GM12878 (cell line): ENCODE measurements around the gene SUSD6. TPM values are rescaled to one million over a fixed set of nuclear protein-coding genes. Genes with fewer than 3 reads are reported as not detected.

Experiments used
- ATAC-seq: fragments of 200-7000 bp; cut with Tn5 transposase; 3 replicates; pipeline ENCODE4 v1.9.1; 2020; ENCODE audit warnings: mild to moderate bottlenecking, moderate library complexity
- BruUV-seq: library from RNA; stranded (reverse); fragments of 400-500 nt; replicated peaks from 2 replicates; lab custom pipeline; 2021; lab: Mats Ljungman, UMichigan
- CTCF ChIA-PET: fragments of 300-600 bp; sonication (Branson Sonifier 250); formaldehyde crosslinking; extraction: SDS; loops from one replicate; lab custom pipeline; 2021; ENCODE audit warnings: inconsistent platforms; lab: Yijun Ruan, JAX
- POLR2A ChIA-PET: fragments of 350-600 bp; formaldehyde crosslinking; extraction: SDS; loops from one replicate; lab custom pipeline; 2021; ENCODE audit warnings: inconsistent platforms; lab: Charles Lee
- RAD21 ChIA-PET: fragments of 300-600 bp; sonication (Branson Sonifier 250); formaldehyde crosslinking; loops from one replicate; lab custom pipeline; 2023; ENCODE audit warnings: antibody characterized with exemption; ENCODE audit not compliant: unreplicated experiment; lab: Charles Lee
- SMC1A ChIA-PET: fragments of 300-600 bp; sonication (Branson Sonifier 250); formaldehyde crosslinking; loops from one replicate; lab custom pipeline; 2023; ENCODE audit not compliant: unreplicated experiment, uncharacterized antibody; lab: Charles Lee
- DNase-seq: peaks from one replicate; pipeline ENCODE4 v3.0.0-alpha.2; 2011; ENCODE audit warnings: low read depth, low spot score
- FAIRE-seq: peaks from 3 replicates; lab custom pipeline; 2011; peaks lifted over from hg19 to GRCh38; lab: Jason Lieb, UNC
- H2AFZ ChIP-seq: 2 replicates; pipeline ENCODE4 v1.6.0; 2011; ENCODE audit warnings: low read depth, low read length, control low read depth; ENCODE audit not compliant: control insufficient read depth
- H3K27ac ChIP-seq: 2 replicates; pipeline ENCODE4 v1.5.1; 2011; ENCODE audit warnings: control low read depth; ENCODE audit not compliant: control insufficient read depth, insufficient read depth
- H3K27me3 ChIP-seq, 2 experiments: replicated peaks in 1 of 2; 2 replicates each; pipeline versions ENCODE4 v1.6.0 to v1.6.1; 2011; ENCODE audit warnings: low read length in 1 of 2; ENCODE audit not compliant: control insufficient read depth in 2 of 2, insufficient read depth in 2 of 2
- H3K36me3 ChIP-seq, 2 experiments: 2 replicates each; pipeline ENCODE4 v1.5.1; 2011; ENCODE audit warnings: low read length in 1 of 2; ENCODE audit not compliant: control insufficient read depth in 2 of 2, insufficient read depth in 2 of 2
- H3K4me1 ChIP-seq: 2 replicates; pipeline ENCODE4 v1.6.1; 2011; ENCODE audit warnings: mild to moderate bottlenecking, low read length, moderate library complexity, mixed read lengths; ENCODE audit not compliant: control insufficient read depth, insufficient read depth
- H3K4me2 ChIP-seq: 2 replicates; pipeline ENCODE4 v1.6.0; 2011; ENCODE audit warnings: control low read depth; ENCODE audit not compliant: control insufficient read depth, insufficient read depth
- H3K4me3 ChIP-seq: fragments of 200-600 bp; sonication (generic); 2 replicates; pipeline ENCODE4 v1.5.1; 2016
- H3K79me2 ChIP-seq: 2 replicates; pipeline ENCODE4 v1.6.0; 2011; ENCODE audit warnings: low read length; ENCODE audit not compliant: control insufficient read depth, insufficient read depth
- H3K9ac ChIP-seq: 2 replicates; pipeline ENCODE4 v1.8.0; 2011; ENCODE audit warnings: low read length, control low read depth, mixed read lengths; ENCODE audit not compliant: control insufficient read depth, insufficient read depth
- H3K9me3 ChIP-seq: replicated peaks from 3 replicates; pipeline ENCODE4 v1.5.1; 2011; ENCODE audit warnings: mild to moderate bottlenecking, low read length; ENCODE audit not compliant: control insufficient read depth, insufficient read depth
- H4K20me1 ChIP-seq: 2 replicates; pipeline ENCODE4 v1.6.0; 2011; ENCODE audit not compliant: control insufficient read depth, insufficient read depth
- CHD4 ChIP-seq: fragments of 200-600 bp; sonication (generic); IDR thresholded peaks from 2 replicates; pipeline ENCODE4 v1.6.1; 2016; ENCODE audit warnings: mild to moderate bottlenecking
- TCF3 ChIP-seq: IDR thresholded peaks from 2 replicates; pipeline ENCODE4 v1.6.1; 2012; ENCODE audit warnings: low read depth, mild to moderate bottlenecking, low read length, borderline replicate concordance; ENCODE audit not compliant: insufficient read depth
- WGBS: methylation state at CpG from one replicate; pipeline ENCODE4 v1.1.6; 2016; ENCODE audit warnings: low lambda C conversion rate; ENCODE audit not compliant: insufficient replicate concordance, insufficient coverage; ENCODE audit errors: missing lambda C conversion rate; 5-methylcytosine and 5-hydroxymethylcytosine counted together
- in situ Hi-C: fragments of 300-500 bp; cut with MboI; formaldehyde crosslinking; loops from 9 replicates; pipeline ENCODE4 v1.14.3; 2018; ENCODE audit warnings: mixed read lengths
- intact Hi-C: fragments of 100-400 bp; cut with micrococcal nuclease; formaldehyde crosslinking; loops from one replicate; pipeline ENCODE4 v1.14.2; 2022; ENCODE audit not compliant: unreplicated experiment
- polyA plus RNA-seq, 11 experiments: library from polyadenylated mRNA; depleted of rRNA in 4 of 11; unstranded in 6 of 11; stranded (reverse) in 5 of 11; fragments of >200 nt; fragmentation: Nextera tagmentation in 4 of 11; fragmentation: Illumina TruSeq in 1 of 11; extraction: Ambion mirVana in 4 of 11; extraction: Trizol in 1 of 11; gene quantifications; 1 replicate in 1 of 11; 2 replicates in 10 of 11; pipeline versions ENCODE4 v1.2.1 to v1.2.3, GENCODE V29; 2011 to 2016; ENCODE audit warnings: inconsistent platforms in 2 of 11, missing spikeins in 2 of 11, low read depth in 1 of 11
- total RNA-seq, 4 experiments: library from RNA; depleted of rRNA in 3 of 4; stranded (reverse); fragments of >200 nt in 3 of 4; fragmentation: Illumina TruSeq in 1 of 4; extraction: Trizol in 1 of 4; gene quantifications; 2 replicates each; pipeline versions ENCODE4 v1.2.1 to v1.2.3, GENCODE V29; 2013 to 2021
- TF ChIP-seq, protein P1 (sequence below): fragments of 450-650 bp; formaldehyde crosslinking; IDR thresholded peaks from 2 replicates; pipeline ENCODE4 v1.5.0; 2022; ENCODE audit warnings: mild to moderate bottlenecking, missing genetic modification characterization

The SUSD6 gene
- total and polyA plus RNA-seq, 10 of the 15 experiments (the other 5 are each of a cell fraction or from before 2014, with no cell fraction given) = 6.6 to 39.8 (median 20.2) TPM

DNA sequence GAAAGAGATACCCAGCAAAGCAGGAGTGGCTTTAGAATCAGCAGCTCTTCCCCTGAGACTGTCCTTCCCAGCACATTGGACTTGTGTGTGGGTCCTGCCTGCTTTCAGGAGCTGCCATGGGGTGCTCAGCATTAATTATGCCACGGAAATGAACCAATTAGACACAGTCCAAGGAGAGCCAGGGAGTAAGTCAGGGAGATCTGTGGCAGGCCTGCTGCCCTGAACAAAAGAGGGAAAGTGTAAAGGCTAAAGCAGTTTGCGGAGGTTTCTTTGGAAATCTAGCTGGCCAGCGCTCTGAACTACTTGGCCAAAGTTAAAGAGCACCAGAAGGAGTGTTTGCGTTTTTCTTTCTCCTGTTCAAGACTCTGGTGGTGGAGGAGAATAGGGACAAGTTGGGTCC is 89.9 kb downstream of the SUSD6 start:
- Histone ChIP-seq H3K36me3 (peaks cover 9 to 22% of the 10 kb centered on the region in 2 experiments; a peak in 3 of 4 replicates), H3K4me3 (no peak overlapping the region), H3K4me2 (peak overlapping the region; percentile 61), H3K9ac (no peak overlapping the region), H3K79me2 (peaks cover 66% of the 10 kb centered on the region), H3K27me3 (no peaks in the 10 kb centered on the region), H2AFZ (no peak overlapping the region), H3K4me1 (peaks cover 55% of the 10 kb centered on the region), H3K27ac (peak overlapping the region; percentile 13; the same call in 1 of the 2 replicates), H4K20me1 (no peaks in the 10 kb centered on the region), H3K9me3 (no peaks in the 10 kb centered on the region)
- ChIA-PET POLR2A (no interaction called here), CTCF (interaction anchor here (0.5 to 1.5 kb wide), 4 partner anchors 9 to 165 kb away, joined by 3 to 4 read pairs (median 4); no protein-coding TSS in a partner anchor), RAD21 (interaction anchor here (1.1 kb wide), 1 partner anchor 53 kb away, joined by 3 read pairs; no protein-coding TSS in a partner anchor), SMC1A (interaction anchor here (0.6 to 1.4 kb wide), 4 partner anchors 9 to 108 kb away, joined by 3 to 4 read pairs (median 4); no protein-coding TSS in a partner anchor)
- DNase-seq (no peak), FAIRE-seq (no peak), ATAC-seq (no peak)
- no peak for TF ChIP-seq CHD4
- no peak for TF ChIP-seq TCF3
- TF ChIP-seq, protein P1, sequence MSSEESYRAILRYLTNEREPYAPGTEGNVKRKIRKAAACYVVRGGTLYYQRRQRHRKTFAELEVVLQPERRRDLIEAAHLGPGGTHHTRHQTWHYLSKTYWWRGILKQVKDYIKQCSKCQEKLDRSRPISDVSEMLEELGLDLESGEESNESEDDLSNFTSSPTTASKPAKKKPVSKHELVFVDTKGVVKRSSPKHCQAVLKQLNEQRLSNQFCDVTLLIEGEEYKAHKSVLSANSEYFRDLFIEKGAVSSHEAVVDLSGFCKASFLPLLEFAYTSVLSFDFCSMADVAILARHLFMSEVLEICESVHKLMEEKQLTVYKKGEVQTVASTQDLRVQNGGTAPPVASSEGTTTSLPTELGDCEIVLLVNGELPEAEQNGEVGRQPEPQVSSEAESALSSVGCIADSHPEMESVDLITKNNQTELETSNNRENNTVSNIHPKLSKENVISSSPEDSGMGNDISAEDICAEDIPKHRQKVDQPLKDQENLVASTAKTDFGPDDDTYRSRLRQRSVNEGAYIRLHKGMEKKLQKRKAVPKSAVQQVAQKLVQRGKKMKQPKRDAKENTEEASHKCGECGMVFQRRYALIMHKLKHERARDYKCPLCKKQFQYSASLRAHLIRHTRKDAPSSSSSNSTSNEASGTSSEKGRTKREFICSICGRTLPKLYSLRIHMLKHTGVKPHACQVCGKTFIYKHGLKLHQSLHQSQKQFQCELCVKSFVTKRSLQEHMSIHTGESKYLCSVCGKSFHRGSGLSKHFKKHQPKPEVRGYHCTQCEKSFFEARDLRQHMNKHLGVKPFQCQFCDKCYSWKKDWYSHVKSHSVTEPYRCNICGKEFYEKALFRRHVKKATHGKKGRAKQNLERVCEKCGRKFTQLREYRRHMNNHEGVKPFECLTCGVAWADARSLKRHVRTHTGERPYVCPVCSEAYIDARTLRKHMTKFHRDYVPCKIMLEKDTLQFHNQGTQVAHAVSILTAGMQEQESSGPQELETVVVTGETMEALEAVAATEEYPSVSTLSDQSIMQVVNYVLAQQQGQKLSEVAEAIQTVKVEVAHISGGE (CRISPR knock-in tag) = no peak
- 82% methylated on average over 4 of the region's 4 CpGs for WGBS
- in situ Hi-C loops = no loop called here
- BruUV-seq = no TSS peak
- intact Hi-C loops = no loop called here
